ENCODE data around the gene HMCN1.

DNA sequence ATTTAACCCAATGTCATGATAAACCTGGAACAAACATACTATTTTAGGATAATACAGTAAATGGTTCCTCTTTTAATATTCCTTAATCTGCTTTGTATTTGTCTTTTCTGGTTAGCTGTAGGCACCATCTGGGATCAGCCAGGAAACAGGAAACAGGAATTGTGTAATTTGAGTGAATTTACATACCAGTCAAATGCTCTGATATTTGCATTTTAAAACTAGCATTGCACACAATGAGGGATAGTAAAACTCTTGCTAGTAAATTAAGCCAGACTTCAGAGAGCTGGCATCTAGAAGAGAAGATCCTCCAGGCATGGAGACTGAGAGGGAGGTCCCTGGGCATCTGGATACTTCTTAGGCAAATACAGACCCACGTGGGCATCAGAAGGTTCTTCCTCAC is 103.5 kb downstream of the HMCN1 start:
- TF ChIP-seq POLR2AphosphoS5 (IDR thresholded peaks at IDR 0.05; ENCODE audit: low read depth, low read length) = no peak
- TF ChIP-seq, protein P1, sequence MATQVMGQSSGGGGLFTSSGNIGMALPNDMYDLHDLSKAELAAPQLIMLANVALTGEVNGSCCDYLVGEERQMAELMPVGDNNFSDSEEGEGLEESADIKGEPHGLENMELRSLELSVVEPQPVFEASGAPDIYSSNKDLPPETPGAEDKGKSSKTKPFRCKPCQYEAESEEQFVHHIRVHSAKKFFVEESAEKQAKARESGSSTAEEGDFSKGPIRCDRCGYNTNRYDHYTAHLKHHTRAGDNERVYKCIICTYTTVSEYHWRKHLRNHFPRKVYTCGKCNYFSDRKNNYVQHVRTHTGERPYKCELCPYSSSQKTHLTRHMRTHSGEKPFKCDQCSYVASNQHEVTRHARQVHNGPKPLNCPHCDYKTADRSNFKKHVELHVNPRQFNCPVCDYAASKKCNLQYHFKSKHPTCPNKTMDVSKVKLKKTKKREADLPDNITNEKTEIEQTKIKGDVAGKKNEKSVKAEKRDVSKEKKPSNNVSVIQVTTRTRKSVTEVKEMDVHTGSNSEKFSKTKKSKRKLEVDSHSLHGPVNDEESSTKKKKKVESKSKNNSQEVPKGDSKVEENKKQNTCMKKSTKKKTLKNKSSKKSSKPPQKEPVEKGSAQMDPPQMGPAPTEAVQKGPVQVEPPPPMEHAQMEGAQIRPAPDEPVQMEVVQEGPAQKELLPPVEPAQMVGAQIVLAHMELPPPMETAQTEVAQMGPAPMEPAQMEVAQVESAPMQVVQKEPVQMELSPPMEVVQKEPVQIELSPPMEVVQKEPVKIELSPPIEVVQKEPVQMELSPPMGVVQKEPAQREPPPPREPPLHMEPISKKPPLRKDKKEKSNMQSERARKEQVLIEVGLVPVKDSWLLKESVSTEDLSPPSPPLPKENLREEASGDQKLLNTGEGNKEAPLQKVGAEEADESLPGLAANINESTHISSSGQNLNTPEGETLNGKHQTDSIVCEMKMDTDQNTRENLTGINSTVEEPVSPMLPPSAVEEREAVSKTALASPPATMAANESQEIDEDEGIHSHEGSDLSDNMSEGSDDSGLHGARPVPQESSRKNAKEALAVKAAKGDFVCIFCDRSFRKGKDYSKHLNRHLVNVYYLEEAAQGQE (IDR thresholded peaks at IDR 0.05; ENCODE audit: insufficient read depth in 1 of 2, low read depth in 2 of 2, low read length in 2 of 2) = no peak
- TF ChIP-seq SIN3A (IDR thresholded peaks at IDR 0.05; ENCODE audit: borderline replicate concordance, insufficient read depth, low read length) = no peak
- TF ChIP-seq TAF1 (IDR thresholded peaks at IDR 0.05; ENCODE audit: borderline replicate concordance, insufficient read depth, low read length) = no peak
